ENCODE measurements around the gene ARHGAP44.

The ARHGAP44 gene

GRCh38 chr17:12789481-12790248, at the start of gene ARHGAP44:
TSS of gene ARHGAP44 (plus strand) at chr17:12789498. CDS start at chr17:12789839, 341 bp downstream.
- peak; percentile 1 for DNase-seq

GRCh38 chr17:12739500-12739899, 49.8 kb upstream of the ARHGAP44 start:
- no peak for DNase-seq

- no peak for DNase-seq
These were observed 46.3 kb upstream of the ARHGAP44 start for GRCh38 chr17:12743046-12743445.

GRCh38 chr17:12744298-12744697, 45.0 kb upstream of the ARHGAP44 start:
- DNase-seq = no peak

GRCh38 chr17:12744786-12745185, 44.5 kb upstream of the ARHGAP44 start:
- no peak for DNase-seq

- DNase-seq = no peak
These were observed 43.8 kb upstream of the ARHGAP44 start for GRCh38 chr17:12745486-12745885.

- no peak for DNase-seq
These were observed 32.5 kb upstream of the ARHGAP44 start for GRCh38 chr17:12756786-12757185.

- DNase-seq = no peak
These were observed 30.2 kb upstream of the ARHGAP44 start for GRCh38 chr17:12759090-12759489.

GRCh38 chr17:12765548-12765947, 23.8 kb upstream of the ARHGAP44 start:
- no peak for DNase-seq

- DNase-seq = no peak
These were observed 21.0 kb upstream of the ARHGAP44 start for GRCh38 chr17:12768255-12768654.

GRCh38 chr17:12769981-12770380, 19.3 kb upstream of the ARHGAP44 start:
- DNase-seq = no peak

- DNase-seq = no peak
These were observed 16.1 kb upstream of the ARHGAP44 start for GRCh38 chr17:12773153-12773552.

GRCh38 chr17:12789075-12789480, 220 bp upstream of the ARHGAP44 start:
- no peak for DNase-seq

GRCh38 chr17:12790249-12791106, 1.2 kb downstream of the ARHGAP44 start:
- no peak for DNase-seq

GRCh38 chr17:12794919-12795532, 5.7 kb downstream of the ARHGAP44 start:
- DNase-seq = no peak

GRCh38 chr17:12800855-12801365, 11.6 kb downstream of the ARHGAP44 start:
- DNase-seq = no peak

GRCh38 chr17:12806630-12807029, 17.3 kb downstream of the ARHGAP44 start:
- no peak for DNase-seq

GRCh38 chr17:12808723-12809122, 19.4 kb downstream of the ARHGAP44 start:
- DNase-seq = no peak

- no peak for DNase-seq
These were observed 23.6 kb downstream of the ARHGAP44 start for GRCh38 chr17:12812877-12813276.

GRCh38 chr17:12813664-12814063, 24.4 kb downstream of the ARHGAP44 start:
- DNase-seq = no peak

GRCh38 chr17:12814718-12815117, 25.4 kb downstream of the ARHGAP44 start:
- no peak for DNase-seq

- DNase-seq = no peak
These were observed 26.4 kb downstream of the ARHGAP44 start for GRCh38 chr17:12815642-12816141.

GRCh38 chr17:12821376-12821940, 32.2 kb downstream of the ARHGAP44 start:
- no peak for DNase-seq

All from NCI-H1092 treated with DMSO at 0.1 percent for 48 hours (cell line).